Endothelial cell of hepatic sinusoid (primary cell): ENCODE data around the gene ZNF280B.
"Not testable (repeated sequence)": the region's sequence is repeated elsewhere in the genome, so short reads cannot be mapped to it uniquely, and the experiment has no call there.

Experiments
- in situ Hi-C: cut with HindIII; loops from 2 replicates; pipeline ENCODE4 v1.10.0; 2017; ENCODE audit warnings: low sequenced_read_pairs

The ZNF280B gene

DNA sequence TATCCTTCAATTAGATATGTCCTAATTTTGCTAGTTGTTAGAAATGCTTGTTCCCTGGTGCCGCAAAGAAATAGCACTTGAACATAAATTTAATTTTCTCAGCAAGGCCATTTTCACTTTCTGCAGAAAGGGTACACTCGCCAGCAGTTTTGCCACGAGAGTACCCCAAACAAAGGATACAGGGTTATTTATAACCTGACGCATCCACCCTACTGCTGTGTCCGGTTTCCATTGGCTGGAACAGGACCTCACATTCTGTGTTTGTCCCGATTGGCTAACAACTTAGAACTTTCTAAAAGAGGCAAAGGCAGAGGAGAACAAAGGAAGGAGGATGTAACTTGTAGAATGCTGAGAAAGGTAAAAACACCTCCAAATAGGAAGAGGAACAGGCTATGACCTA lies 1.4 kb upstream of the ZNF280B start:
- in situ Hi-C loops = not testable (repeated sequence)

DNA sequence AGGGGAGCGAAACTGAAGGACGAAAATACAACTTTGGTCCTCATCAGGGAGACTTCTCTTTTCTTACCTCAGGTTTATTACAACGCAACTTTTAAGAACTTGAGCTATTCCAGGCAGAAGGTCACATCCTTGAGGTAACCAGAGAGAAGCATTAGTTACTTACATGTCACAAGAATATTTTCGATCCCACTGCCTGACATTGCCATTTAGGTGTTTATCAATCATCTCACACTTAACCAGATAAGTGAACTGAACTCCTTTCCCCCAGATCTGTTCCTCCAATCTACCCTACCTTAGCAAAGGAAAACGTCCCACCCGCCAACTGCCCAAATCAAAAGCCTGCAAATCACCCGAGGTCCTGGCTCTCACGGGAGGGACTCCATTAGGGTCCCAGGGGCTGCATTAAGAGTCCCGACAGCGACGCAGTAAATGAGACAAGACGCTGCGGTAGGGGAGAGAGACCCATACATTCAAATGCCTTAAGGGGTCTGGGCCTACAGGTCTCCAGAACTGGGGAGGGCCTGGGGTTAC lies 734 bp downstream of the ZNF280B start:
- in situ Hi-C loops = no loop called here

DNA sequence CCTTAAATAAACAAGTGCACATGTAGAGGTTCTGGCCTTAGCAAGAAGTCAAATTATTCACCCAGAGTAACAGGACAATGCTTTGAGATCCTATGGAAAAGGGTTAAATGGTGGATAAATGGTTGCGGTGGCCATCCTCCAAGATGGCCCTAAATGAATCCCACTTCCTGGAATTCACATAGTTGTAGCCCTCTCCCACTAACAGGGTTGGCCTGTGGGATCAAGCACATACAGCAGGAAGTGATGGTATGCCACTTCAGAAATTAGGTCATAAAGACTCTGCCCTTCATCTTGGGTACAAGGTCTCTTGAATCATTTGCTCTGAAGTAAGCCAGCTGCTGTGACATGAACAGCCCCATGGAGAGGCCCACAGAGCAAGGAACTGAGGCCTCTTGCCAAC lies 1.8 kb downstream of the ZNF280B start:
- in situ Hi-C loops = no loop called here

DNA sequence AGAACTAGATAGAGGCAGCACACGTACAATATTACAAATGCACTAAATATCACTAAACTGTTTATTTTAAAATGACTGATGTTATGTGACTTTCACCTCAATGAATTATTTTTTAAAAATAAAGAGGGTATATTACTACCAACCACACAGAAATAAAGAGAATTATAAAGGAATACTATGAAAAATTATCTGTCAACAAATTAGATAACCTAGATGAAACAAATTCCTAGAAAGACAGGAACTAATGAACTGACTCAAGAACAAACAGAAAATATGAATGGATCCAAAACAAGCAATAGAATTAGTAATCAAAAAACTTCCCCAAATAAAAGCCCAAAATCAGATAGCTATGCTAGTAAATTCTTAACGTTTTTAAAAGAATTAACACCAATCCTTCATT lies 10.3 kb downstream of the ZNF280B start:
- in situ Hi-C loops = no loop called here

DNA sequence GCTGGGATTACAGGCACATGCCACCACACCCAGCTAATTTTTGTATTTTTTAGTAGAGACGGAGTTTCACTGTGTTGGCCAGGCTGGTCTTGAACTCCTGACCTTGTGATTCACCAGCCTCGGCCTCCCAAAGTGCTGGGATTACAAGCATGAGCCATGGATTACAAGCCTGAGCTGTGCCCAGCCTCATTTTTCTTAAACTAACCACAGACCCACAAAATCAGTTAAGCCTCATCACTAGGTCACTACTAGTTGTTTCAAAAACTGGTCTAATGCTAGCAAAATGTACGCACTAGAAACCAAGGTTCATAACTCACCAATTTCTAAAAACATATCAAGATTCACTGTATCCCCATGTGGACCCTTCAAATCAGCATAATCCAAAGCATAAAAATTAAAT lies 17.0 kb downstream of the ZNF280B start:
- in situ Hi-C loops = not testable (repeated sequence)

DNA sequence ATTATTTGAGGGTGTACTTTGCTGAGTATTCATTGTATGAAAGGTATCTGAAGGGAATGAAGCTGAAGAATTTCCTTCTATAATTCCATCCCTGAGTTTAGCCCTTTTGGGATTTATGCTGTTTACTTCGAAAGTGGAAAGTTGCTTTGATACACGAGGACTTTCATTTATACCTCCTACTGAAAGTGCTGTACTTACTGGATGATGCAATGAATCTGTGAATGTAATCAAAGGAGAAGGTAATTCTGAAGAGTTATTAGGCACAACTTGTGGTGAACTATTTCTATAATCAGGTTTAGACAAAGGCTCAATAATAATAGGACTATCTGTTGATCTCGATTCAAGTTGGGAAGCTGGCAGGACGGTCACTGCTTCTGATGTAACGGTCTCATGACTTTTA lies 19.8 kb downstream of the ZNF280B start:
- in situ Hi-C loops = no loop called here

DNA sequence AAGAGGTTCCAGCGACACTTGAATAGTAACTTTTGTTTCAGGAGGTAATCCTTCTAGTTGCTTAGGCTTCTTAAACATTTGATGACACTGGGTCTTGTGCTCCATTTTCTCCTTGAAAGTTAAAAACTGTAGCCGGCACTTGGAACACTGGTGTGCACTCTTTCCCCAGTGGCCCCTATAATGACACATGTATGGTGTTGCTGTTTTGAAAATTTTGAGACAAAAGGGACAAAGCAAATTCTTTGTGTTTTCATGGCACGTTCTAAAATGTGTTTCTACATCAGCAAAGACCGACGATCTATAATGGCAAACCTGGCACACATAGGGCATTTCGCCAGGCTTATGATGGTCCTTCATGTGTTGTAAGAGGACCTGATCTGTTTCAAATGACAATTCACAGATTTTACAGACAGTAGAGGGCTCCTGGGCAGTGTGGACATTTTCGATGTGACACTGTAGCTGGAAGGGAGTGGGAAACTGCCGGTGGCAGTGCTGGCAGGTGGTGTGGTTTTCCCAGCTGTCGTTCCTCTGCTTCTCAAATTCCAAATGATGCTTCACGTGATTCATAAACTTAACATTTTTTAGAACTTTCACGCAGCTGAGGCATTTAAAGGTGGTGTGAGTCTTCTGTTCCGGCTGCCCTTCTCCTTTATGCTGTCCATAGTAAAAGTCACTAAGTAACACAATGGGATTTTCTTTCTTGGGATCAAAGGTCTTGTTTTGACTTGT lies 20.5 kb downstream of the ZNF280B start:
- in situ Hi-C loops = no loop called here

DNA sequence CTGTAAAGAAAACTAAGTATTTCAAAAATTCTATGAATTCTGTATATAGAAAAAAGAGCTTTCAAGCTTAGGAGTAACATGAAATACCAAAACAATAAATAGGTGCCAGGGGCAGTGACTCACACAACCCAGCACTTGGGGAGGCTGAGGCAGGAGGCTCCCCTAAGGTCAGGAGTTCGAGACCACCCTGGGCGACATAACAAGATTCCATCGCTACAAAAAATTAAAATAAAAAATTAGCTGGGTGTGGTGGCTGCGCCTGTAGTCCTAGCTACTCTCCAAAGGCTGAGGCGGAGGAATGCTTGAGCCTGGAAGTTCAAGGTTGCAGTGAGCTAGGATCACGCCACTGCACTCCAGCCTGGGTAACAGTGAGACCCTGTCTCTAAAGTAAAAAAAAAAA lies 21.5 kb downstream of the ZNF280B start:
- in situ Hi-C loops = no loop called here

DNA sequence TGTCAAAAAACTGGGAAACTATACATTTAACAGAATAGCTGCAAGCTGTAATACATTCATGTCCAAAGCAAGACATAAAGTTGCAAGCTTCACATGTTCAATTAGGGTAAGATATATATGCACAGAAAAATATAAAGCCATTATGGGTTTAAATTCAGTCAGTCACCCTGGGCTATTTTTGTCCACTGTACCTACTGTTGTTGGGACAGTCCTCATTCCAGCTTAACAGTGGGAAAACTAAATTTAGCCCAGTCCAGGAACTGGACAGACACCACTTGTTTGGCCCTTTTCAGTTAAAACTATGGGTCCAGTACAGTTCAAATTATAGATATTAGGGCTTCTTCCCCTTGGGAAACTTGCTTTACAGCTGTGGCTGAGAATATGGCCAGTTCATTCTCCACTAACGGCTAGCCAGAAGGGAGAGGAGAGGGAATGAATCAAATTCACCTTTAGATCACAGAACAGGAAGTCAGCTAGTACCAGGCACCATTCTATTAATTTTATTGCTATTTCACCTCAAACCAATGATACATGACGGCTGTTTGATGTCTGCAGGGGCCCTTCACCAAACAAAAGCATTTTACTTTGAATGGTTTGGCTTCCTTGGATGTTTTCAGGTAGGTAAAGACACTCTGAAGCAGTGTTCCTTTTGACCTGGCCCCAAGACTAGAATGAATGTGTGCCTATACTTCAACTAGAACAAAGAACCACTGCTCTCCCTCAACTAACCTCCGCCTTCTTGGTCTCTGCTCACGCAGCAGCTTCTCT lies 22.2 kb downstream of the ZNF280B start:
- in situ Hi-C loops = no loop called here

DNA sequence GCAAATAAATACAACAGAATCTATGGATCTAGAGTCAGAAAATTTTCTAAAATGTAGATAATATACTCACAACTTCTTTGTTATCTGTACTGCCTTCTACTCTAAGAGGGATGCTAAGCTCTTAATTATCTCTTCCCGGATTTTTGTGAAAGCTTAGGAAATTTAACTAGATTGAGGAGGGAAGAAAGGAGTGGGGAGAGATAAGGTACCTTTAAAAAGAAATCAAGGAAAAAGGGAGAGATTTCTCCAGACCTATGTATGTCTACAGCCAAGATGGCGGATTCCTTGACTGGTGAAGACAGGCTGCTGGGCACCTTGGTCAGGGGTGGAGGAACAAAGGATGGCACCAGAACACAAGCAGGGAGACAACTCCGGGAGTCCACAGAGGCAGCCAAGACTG lies 23.0 kb downstream of the ZNF280B start:
- in situ Hi-C loops = no loop called here

DNA sequence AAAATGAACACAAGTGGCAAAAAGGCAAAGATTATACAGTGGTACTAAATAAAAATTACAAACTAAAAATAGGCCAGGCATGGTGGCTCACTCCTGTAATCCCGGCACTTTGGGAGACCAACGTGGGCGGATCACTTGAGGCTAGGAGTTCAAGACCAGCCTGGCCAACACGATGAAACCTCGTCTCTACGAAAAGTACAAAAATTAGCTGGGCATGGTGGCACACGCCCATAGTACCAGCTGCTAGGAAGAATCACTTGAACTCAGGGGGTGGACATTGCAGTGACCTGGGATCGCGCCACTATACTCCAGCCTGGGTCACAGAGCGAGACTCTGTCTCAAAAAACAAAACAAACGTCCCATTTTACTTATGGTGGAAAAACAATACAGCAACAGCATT lies 24.5 kb downstream of the ZNF280B start:
- in situ Hi-C loops = no loop called here

DNA sequence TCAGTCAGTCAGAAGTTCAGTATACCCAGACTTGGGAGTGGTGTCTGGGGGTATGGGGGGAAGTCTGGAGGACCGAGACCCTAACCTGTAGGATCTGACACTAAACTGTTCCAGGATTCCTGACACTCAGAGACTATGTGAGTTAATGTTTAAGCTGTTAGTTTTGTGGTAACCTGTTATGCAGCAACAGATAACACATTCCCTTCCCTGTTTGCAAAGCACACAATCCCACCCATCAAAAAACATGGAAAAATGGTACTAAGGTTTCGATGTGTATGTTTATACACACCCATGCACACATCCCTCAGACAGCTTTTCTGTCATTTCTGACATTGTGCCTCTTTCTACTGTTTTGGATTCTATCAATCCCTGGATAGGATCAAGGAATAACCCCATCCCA lies 27.6 kb downstream of the ZNF280B start:
- in situ Hi-C loops = no loop called here

DNA sequence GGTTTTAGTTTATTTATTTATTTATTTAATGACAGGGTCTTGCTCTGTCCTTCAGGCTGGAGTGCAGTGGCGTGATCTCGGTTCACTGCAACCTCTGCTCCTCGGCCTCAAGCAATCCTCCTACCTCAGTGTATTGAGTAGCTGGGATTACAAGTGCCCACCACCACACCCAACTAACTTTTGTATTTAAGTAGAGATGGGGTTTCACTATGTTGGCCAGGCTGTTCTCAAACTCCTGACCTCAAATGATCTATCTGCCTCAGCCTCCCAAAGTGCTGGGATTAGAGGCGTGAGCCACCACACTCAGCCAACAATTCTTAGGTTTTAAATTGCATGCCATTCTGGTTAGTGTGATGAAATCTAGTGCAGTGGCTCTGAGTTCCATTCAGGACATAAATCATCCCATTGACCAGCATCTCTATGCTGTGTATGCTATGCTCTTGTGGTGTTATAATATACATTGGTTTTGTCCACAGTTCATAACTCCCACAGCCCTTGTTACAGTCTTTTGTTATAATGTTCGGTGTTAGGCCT lies 28.5 kb downstream of the ZNF280B start:
- in situ Hi-C loops = no loop called here

DNA sequence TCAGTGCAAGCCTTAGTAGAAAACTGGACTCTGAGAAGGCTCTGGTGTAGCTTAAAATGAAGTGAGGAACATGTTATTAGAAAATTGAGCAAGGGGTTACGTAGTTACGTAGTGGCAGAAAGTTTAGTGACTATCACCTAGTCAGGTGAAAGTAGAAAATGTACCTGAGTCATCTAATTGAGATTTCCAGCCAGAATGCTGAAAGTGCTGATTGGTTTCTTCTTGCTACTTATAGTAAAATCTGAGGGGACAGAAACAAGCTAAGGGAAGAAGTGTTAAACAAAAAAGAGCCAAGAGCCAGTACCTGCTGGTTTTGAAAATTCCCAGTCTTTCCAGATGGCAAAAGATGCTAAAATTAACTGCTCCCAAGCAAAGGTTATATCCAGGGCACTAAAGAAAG lies 29.4 kb downstream of the ZNF280B start:
- in situ Hi-C loops = no loop called here

DNA sequence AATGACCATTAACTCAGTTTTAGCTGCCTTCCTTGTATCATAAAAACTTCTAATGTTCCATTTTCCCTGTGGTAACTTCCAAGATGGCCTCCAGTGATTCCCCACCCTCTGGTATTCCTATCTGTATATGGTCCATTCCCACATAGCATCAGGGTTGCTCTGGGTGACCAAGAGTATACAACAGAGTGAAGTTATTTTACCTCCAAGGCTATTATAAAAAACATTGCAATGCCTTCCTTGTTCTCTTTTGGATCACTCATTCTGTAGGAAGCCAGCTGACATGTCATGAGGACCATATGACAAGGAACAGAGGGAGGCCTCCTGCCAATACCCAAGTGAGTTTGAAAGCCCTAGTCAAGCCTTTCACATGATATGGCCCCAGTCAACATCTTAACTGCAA lies 30.1 kb downstream of the ZNF280B start:
- in situ Hi-C loops = no loop called here

DNA sequence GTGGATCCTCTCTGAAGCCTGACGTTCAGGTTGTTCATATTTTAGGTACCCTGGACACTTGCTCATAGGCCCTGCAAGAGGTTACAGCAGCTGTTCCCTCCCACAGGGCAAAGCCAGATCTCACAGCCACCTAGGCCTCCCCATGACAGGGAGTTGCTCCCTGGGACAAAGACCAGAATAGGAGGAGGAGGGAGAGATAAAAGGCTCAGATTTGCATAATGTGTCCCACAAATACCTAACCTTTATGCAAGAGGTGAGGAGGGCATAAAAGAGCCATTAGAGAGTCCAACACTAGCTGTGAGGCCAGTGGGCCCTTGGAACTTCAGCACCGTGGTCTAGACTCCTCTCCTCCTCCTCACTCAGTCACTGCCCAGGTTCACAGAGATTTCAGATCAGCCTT lies 33.8 kb downstream of the ZNF280B start:
- in situ Hi-C loops = no loop called here

DNA sequence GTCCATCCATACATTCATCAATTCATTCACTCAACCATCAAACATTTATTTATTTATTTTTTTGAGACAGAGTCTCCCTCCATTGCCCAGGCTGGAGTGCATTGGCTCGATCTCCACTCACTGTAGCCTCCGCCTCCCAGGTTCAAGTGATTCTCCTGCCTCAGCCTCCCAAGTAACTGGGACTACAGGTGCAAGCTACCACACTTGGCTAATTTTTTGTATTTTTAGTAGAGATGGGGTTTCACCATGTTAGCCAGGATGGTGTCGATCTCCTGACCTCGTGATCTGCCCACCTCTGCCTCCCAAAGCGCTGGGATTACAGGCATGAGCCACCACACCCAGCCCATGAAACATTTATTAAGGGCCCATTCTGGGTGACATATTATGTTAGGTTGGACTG lies 37.4 kb downstream of the ZNF280B start:
- in situ Hi-C loops = not testable (repeated sequence)

DNA sequence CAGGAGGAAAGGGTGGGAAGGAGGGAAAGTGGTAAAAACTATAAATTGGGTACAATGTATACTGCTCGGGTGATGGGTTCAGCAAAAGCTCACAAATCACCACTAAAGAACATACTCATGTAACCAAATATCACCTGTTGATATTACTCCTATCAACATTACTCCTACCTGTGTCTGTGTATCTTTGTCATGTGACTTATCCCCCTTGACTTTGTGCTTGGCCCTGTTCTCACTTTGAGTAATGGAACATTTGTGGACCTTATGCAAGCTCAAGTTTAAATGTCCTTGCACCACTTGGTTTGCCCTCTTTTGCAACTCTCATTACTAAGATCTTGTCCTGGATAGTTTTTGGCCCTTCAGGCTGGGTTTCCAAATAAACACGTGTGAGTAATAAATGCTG lies 39.0 kb downstream of the ZNF280B start:
- in situ Hi-C loops = no loop called here

DNA sequence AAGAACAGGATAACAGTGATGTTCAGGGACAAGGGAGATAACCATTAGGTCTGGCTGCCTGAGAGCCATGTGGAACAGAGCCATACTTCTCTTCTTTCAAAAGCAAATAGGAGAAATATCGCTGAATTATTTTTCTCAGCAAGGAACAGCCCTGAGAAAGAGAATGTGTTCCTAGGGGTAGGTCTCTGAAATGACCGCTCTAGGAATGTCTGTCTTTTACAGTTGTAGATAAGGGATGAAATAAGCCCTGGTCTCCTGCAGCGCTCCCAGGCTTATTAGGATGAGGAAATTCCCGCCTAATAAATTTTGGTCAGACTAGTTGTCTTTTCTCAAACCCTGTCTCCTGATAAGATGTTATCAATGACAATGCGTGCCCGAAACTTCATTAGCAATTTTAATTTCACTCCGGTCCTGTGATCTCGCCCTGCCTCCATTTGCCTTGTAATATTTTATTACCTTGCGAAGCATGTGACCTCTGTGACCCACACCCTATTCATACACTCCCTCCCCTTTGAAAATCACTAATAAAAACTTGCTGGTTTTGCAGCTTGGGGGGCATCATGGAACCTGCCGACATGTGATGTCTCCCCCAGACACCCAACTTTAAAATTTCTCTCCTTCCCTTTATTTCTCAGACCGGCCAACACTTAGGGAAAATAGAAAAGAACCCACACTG lies 39.6 kb downstream of the ZNF280B start:
- in situ Hi-C loops = not testable (repeated sequence)

DNA sequence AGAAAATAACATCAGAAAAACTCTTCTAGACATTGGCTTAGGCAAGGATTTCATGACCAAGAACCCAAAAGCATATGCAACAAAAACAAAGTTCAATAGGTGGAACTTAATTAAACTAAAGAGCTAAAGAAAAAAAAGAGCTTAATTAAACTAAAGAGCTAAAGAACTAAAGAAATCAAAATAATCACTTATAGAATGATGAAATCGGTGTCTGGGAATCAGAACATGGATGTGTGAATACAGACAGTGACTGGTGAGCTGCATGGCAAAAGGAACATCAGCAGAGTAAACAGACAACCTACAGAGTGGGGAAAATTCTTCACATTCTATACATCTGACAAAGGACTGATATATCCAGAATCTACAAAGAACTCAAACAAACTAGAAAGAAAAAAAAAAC lies 41.4 kb downstream of the ZNF280B start:
- in situ Hi-C loops = no loop called here

DNA sequence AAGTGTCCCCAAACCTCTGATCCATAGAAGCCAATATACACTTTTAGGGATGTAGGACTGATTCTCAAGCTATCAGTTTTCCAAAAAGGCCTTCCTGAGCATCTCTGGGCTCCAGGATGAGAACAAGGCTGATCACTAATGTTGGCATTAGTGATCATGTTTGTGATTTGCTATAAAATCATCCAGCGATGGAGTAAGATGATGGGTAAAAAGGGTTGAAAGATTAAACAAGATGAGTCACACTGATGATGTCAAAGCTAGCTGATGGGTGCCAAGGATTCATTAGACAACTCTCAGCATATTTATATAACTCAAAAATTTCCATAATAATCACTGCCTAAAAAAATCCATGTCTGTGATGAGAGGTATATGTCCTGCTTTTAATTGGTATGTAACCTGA lies 42.8 kb downstream of the ZNF280B start:
- in situ Hi-C loops = no loop called here
